Limb (tissue), 2 donors: ENCODE data around the gene DHCR24.

Source experiments
- DNase-seq, 2 donors: peaks; one replicate each; pipeline ENCODE4 v3.0.0-alpha.2; 2016; ENCODE audit errors: extremely low spot score in 2 of 2

Gene DHCR24

DNA sequence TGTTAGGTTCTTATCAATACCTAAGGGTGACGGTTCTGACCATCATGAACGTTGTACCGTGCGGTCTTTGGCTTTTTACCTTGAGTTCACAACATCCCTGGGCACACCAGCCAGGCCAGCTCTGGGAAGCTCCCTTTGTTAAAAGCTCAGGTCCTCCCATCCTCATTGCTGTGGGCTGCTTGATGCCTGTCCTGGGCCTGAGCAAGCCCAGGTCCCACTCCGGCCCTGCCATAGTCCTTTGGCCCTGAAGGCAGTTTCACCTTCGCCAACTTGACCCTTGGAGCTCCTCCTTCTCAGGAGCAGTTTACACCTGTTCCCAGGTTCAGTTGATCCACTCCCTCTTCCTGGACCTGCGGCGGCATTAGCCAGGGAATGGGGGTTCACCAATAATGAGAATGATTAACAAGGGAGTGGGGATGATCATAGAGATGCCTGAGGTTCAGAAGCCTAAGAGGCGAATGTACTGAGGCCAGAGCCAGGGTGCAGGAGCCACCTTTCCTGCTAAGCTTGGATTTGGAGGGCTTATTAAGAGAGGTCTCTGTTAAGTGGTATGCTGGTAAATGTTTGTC, 40.2 kb downstream of the DHCR24 start:
- no peak for DNase-seq

DNA sequence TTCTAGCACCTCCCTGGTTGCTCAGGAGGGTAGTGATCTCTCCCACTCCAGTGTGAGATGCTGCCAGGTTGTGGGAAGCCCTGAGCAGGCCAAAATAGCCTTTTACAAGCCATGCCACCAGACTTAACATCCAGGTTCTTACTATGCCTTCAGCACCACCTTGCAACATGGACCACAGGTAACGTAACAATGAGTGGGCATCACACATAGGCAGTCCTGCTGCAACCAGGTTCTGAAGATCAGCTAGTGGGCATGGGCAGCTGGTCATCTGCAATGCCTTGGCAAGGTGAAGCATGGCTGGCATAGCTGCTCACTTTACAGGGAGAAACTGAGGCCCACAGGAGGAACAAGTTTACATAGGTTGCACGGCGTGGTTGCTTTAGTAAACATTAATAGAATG, 40.7 kb downstream of the DHCR24 start:
- no peak for DNase-seq

DNA sequence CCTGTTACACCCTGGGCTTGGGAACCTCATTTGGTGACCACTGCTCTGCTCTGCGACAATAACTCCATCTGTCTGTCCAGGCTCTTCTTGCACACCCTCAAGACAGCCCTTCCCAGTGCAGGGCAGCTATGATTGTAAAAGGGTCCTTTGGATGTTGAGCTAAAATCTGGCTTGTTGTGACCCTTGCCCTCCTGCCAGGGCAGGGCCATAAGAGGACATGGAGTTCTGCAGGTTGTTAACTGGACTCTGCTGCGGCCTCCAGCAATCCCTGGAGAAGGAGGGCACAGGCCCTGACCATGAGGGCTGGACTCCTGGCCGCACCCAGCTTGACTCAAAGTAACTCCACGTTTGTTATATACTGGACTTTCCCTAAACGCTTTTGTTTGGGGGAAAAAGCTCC, 41.2 kb downstream of the DHCR24 start:
- no peak for DNase-seq

DNA sequence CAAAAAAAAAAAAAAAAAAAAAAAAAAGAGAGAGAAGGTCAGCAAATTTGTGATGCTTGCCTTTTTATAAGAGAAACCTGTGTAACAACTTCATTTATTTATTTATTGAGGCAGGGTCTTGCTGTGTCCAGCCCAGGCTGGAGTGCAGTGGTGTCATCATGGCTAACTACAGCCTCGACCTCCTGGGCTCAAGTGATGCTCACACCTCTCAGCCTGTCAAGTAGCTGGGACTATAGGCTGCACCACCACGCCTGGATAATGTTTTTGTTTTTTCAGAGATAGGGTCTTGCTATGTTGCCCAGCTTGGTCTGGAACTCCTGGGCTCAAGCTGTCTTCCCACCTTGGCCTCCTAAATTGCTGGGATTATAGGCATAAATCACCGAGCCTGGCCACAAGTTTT, 42.4 kb downstream of the DHCR24 start:
- DNase-seq = no peak

DNA sequence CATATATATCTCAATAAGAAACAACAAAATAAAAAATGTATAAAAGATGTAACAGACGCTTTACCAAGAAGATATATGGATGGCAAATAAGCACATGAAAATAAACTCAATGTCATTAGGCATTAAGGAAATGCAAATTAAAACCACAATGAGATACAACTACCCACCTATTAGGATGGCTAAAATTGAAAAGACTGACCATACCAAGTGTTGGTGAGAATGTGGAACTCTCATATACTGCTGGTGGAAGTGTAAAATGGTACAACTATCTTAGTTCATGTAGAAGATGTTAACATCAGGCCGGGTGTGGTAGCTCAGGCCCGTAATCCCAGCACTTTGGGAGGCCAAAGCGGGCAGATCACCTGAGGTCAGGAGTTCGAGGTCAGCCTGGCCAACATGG, 43.5 kb downstream of the DHCR24 start:
- DNase-seq = no peak

DNA sequence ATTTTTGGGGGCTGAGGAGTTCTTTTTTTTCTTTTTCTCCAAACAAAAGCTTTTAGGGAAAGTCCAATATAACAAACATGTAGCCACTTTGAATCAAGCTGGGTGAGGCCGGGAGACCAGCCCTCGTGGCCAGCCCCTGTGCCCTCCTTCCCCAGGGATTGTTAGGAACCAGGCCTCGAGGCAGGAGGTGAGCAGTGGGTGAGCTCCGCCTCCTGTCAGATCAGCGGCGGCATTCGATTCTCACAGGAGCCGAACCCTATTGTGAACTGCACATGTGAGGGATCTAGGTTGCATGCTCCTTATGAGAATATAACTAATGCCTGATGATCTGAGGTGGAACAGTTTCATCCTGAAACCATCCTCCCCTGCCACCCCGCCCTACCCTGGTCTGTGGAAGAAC, 44.0 kb downstream of the DHCR24 start:
- no peak for DNase-seq

DNA sequence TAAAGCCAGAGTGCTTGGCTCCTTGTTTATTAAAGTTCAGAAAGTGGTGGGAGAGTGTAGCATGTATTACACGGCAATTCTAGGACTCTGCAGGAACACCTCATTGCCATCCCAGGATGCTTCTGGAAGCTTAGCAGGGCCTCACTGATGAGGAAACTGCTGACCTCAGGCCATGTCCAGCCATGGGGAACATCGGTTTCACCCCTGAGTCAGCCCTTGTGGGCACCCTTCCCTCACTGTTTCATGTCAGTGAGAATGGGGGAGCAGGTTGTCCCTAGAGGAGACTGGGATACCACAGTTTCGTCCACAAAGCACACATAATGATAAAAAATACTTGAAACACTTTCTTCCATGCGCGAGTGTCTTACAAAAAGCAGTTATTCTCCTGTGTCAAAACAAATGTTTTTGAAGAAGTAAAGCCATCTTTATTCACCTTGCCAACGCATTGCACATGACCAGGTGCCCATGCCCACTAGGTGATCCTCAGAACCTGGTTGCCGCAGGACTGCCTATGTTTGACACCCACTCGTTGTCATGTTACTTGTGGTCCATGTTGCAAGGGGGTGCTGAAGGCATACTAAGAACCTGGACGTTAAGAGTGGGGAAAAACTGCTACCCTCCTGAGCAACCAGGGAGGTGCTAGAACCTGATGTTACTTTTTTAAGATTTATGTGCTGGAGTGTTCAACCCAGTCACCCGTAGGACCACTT, 44.6 kb downstream of the DHCR24 start:
- no peak for DNase-seq

DNA sequence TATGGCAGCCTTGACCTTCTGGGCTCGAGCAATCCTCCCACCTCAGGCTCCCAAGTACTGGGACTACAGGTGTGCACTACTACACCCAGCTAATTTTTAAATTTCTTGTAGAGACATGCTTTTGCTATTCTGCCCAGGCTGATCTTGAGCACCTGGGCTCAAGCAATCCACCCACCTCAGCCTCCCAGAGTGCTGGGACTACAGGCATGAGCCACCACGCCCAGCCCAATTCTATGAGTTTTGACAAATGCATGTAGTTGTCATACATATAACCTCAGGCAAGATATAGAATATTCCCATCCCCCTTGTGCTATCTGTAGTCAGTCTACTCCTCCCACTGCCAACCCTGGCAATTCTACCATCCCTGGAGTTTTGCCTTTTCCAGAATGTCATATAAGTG, 47.2 kb downstream of the DHCR24 start:
- DNase-seq = no peak

DNA sequence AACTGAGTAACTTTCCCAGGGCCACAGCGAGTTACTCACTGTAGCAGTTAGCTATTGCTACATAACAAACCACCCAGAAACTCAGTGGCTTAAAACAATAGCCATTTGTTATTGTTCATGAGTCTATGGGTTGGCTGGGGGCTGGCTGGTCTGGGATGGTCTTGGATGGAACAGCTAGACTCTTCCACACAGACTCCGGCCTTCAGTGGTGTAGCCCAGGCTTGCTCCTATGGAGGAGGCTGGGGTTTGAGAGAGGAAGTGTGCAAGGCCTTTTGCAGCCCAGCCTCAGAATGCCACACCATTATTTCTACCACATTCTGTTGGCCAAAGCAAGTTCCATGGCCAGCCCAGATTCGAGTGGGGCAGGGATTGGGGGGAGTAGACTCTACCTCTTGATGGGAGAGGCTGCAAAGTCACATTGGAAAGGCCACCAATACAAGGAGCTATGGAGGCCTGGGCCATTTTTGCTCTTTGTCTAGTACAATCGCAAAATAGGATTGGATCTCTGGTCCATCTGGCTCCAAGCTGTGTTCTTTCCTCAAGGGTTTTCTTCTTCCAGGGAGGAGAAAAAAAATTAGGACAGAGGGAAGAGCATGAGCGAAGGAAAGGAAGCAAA, 48.3 kb downstream of the DHCR24 start:
- no peak for DNase-seq

DNA sequence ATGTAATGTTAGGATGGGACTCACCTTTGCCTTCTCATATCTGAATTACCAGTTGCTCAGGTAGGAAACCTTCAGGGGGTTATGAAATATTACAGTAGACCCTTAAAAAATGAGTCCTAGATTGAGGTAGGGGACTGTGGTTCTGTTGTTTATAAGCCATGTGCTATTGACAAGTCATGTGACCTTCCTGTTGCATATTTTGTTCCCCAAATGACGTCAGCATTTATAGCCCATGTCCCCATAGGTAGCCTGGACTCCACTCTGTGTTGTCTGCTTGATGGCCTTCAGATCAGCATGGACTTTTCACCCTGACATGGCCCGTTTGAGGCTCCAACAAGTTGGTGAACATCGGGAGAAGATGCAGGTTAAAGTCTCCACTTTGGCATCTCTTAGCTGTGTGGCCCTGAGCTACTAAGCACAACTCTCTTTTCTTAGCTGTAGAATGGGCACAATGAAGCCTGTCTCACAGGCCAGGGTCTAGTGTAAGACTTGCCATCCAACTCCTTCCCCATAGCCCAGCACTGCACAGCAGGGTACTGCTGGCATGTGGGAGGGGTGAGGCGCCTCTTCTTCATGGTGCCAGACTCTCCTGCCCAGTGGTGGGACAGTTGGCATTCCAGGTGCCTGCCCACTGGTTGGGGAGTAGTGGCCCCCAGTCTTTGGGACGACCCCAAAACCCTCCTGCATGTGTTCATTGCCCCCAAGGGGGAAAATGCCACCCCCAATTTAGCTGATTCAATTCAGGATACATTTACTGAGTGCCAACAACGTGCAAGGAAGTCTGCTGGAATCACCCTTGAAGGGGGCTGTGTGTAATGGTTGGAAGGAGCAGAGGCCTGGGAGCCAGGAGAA, 49.8 kb downstream of the DHCR24 start:
- no peak for DNase-seq

DNA sequence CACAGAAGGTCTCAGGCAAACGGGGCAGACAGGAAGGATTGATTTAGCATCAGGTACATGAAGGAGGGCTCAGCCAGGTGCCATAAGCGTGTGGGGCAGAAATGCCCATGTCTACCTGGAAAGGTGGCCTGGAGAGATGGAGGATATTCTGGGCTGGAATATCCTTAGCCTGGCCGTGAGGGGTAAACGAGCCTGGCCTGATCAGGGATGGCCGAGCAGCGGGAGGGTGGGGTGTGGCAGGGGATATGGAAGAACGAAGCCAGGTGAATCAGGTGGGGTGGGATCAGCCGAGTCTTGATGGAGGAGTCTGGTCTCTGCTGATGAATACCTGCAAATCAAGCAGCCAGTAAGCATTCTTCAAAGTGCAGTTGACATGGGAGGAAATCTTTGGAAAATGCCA, 50.4 kb downstream of the DHCR24 start:
- no peak for DNase-seq

DNA sequence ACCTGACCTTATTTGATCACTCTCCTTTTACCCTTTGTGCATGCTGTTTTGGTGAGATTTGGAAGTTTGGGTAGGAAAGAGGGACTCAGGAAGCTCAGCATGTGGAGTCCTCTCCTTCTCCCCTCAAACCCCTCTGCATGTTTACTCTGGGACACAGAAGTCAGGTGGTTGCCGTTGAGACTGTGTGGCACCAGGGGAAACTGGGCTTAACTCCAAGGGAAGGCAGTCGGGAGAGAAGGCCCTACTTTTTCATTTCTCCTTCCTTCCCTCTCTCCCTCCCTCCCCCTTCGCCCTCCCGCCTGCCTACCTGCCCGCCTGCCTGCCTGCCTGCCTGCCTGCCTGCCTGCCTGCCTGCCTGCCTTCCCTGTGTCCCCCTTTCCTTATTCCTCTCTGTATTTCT, 51.0 kb downstream of the DHCR24 start:
- no peak for DNase-seq

DNA sequence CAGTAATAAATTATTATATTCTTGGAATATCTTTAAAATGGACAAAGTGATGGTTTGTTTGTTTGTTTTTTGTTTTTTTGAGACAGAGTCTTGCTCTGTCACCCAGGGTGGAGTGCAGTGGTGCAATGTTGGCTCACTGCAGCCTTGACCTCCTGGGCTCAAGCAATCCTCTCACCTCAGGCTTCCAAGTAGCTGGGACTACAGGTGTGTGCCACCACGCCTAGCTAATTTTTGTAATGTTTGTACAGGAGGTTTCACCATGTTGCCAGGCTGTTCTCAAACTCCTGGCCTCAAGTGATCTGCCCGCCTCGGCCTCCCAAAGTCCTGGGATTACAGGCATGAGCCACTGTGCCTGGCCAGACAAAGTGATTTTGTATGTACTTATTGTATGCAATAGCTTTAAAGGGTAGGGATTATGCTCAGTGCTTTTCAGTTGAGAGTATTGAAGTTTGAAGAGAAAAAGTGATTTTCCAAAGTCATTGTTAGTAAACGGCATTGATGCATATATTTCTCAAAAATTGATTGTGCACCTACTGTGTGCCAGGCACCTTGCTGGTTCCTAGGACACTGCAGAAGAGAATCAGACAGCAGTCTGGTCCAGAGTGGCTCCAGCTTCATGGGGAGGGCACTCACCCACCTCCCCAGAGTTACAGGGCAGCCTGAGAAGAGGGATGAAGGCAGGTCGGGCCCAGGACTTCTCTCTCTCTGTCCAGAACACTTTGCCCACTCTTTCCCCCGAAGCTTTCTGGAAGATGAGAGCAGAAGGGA, 51.7 kb downstream of the DHCR24 start:
- DNase-seq = no peak

DNA sequence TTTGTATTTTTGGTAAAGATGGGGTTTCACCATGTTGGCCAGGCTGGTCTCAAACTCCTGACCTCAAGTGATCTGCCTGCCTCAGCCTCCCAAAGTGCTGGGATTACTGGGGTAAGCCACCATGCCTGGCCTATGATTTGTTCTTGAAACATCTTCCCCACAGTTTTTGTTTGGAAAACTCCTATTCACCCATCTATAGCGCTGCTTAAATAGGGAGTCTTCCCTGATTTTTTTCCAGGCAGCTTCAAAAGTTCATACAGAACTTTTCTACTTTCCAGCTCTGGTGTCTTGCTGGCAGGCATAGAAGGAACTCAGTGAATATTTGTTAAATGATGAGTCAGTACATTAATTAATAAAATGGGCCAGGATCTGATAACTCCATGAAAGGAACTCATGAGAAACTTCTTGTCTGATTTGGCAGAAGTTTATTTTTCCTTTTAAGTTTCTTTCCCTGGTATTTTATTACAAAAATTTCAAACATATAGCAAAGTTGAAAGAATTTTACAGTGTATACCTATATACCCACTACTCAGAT, 52.9 kb downstream of the DHCR24 start:
- DNase-seq = no peak

DNA sequence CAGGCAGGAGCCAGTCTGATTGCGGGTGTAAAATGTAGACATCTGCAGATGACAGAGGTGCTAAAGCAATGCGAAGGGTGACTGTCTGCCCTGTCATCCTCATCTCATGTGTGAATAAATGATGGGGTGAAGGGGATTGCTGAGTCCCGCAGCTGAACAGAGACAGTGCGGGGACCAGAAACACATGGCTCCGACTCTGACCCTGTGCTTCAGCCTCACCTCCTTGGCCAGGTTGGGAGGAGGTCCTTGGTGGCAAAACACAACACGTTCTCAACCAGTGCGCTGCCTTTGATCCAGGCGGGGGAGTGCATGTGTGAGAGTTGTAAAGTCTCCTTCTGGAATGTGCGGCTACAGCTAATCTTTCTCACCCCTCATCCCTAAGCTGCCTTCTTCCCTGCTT, 53.9 kb downstream of the DHCR24 start:
- no peak for DNase-seq

DNA sequence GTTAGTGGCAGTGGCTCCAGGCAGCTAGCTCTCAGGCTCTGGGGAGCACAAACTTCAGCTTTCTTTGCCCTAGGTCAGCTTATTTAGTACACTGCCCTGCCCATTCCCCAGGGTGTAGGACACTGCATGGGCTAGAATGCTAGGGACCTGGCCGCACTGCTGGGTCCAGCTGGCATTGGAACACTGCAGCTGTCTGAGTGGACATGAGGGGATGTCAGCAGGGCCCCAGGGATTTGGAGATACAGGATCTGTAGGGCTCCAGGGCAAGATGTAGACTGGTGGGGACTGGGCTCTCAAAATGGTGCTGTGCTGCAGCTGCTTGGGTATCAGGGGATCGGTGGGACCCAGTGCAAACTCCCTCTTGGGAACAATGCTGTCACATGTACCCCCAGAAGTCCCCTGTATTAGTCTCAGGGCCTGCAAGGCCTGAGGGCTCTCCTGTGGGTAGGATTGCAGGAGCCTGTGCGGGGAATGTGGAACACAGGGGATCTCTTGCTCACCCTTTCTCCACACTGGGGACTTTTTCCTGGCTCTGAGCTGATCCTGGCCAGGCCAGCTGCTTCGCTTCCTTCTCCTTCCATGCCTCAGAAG, 60.7 kb downstream of the DHCR24 start:
- no peak for DNase-seq

DNA sequence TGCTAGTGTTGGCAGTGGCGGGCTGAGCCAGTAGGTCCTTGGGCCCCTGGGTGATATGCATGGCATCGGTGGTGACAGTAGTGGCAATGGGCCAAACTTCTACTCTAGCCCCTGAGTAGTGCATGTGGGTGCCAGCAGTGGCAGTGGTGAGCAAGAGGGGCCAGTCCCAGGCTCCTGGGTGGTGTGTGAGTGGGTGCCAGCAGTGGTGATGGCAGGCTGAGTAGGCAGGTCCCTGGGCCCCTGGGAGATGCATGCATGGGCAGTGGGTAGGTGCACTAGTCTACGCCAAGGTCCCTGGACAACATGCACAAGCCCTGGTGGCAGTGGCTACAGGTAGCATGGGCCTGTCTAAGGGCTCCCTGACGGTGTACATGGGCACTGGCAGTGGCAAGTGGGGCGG, 61.3 kb downstream of the DHCR24 start:
- no peak for DNase-seq

DNA sequence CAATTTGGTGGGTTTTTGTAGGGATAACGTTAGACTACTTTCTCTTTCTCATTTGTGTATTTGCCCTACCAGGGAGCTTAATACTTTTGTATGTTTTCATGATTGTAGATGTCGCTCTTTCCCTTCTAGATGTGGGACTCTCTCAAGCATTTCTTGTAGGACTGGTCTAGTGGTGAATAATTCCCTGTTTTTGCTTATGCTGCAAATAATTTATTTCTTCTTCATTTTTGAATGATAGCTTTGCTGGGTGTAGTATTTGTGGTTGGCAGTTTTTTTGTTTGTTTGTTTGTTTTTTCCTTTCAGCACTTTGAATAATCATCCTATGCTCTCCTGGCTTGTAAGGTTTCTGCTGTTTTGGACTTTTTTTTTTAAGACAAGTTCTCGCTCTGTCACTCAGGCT, 63.3 kb downstream of the DHCR24 start:
- DNase-seq = no peak

DNA sequence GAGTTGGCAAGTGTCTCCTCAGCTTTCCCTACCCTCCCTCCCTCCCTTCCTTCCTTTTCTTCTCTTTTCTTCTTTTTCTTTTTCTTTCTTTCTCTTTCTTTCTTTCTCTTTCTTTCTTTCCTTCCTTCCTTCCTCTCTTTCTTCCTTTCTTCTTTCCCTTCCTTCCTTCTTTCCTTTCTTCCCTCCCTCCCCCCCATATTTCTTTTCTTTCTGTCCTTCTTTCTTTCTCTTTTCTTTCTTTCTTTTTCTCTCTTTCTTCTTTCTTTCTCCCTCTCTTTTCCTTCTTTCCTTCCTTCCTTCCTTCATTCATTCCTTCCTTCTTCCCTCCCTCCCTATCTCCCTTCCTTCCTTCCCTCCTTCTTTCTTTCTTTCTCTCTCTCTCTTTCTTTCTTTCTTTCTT, 67.3 kb downstream of the DHCR24 start:
- DNase-seq = no peak

DNA sequence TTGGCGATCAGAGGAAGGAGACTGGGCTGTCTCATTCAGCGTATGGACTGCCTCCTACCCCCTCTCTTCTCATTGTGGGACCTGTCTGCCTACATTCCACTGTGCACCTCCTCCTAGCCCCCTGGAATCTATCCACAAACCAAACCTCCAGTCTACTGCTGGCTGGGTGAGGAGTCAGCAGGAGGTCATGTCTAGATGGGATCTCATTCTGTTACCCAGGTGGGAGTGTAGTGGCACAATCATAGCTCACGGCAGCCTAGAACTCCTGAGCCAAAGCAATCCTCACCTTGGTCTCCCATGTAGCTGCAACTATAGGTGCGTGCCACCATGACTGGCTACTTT, 67.8 kb downstream of the DHCR24 start:
- no peak for DNase-seq
